Hematopoietic multipotent progenitor cell treated with erythropoietin and hydrocortisone succinate and interleukin-3 and kit ligand, for 8 days (in vitro differentiated cells): Measurements from ENCODE around the gene PLPPR3.

ENCODE experiments used
- DNase-seq: peaks from one replicate; pipeline ENCODE4 v3.0.0-alpha.2; 2015

Gene PLPPR3

GRCh38 chr19:795691-796581 lies 25.8 kb downstream of the PLPPR3 start:
- DNase-seq = no peak

- DNase-seq = no peak
Observed at GRCh38 chr19:795073-795611, 26.6 kb downstream of the PLPPR3 start.

GRCh38 chr19:793806-794205 lies 27.9 kb downstream of the PLPPR3 start:
- DNase-seq = no peak

- peak; percentile 57 for DNase-seq
Observed at GRCh38 chr19:792306-792885, 29.4 kb downstream of the PLPPR3 start.

GRCh38 chr19:791567-792305 lies 30.0 kb downstream of the PLPPR3 start:
- peak; percentile 81 for DNase-seq

GRCh38 chr19:791007-791566 lies 30.7 kb downstream of the PLPPR3 start:
- peak; percentile 44 for DNase-seq

- no peak for DNase-seq
Observed at GRCh38 chr19:789701-790060, 32.1 kb downstream of the PLPPR3 start.

- DNase-seq = peak; percentile 61
Observed at GRCh38 chr19:788983-789700, 32.6 kb downstream of the PLPPR3 start.

- no peak for DNase-seq
Observed at GRCh38 chr19:788686-788982, 33.1 kb downstream of the PLPPR3 start.

GRCh38 chr19:787536-787935 lies 34.2 kb downstream of the PLPPR3 start:
- no peak for DNase-seq

- no peak for DNase-seq
Observed at GRCh38 chr19:784541-784940, 37.2 kb downstream of the PLPPR3 start.

GRCh38 chr19:782878-783668 lies 38.7 kb downstream of the PLPPR3 start:
- no peak for DNase-seq

GRCh38 chr19:782185-782877 lies 39.4 kb downstream of the PLPPR3 start:
- no peak for DNase-seq

GRCh38 chr19:781800-782184 lies 40.0 kb downstream of the PLPPR3 start:
- DNase-seq = no peak

- DNase-seq = no peak
Observed at GRCh38 chr19:780935-781334, 40.8 kb downstream of the PLPPR3 start.

- DNase-seq = no peak
Observed at GRCh38 chr19:778910-779653, 42.7 kb downstream of the PLPPR3 start.

GRCh38 chr19:776549-776948 lies 45.2 kb downstream of the PLPPR3 start:
- DNase-seq = no peak

- DNase-seq = no peak
Observed at GRCh38 chr19:772730-773436, 48.9 kb downstream of the PLPPR3 start.

GRCh38 chr19:772063-772462 lies 49.7 kb downstream of the PLPPR3 start:
- no peak for DNase-seq

- DNase-seq = peak; percentile 85
Observed at GRCh38 chr19:771332-771785, 50.4 kb downstream of the PLPPR3 start.
